HG03025 (cell line): ENCODE data around the gene FRMD8.

Source experiments
- ATAC-seq: cut with Tn5 transposase; IDR thresholded peaks from one replicate; pipeline ENCODE4 v1.9.1; 2021; ENCODE audit warnings: mild to moderate bottlenecking, moderate library complexity; ENCODE audit not compliant: unreplicated experiment, low FRiP score

The FRMD8 gene

DNA sequence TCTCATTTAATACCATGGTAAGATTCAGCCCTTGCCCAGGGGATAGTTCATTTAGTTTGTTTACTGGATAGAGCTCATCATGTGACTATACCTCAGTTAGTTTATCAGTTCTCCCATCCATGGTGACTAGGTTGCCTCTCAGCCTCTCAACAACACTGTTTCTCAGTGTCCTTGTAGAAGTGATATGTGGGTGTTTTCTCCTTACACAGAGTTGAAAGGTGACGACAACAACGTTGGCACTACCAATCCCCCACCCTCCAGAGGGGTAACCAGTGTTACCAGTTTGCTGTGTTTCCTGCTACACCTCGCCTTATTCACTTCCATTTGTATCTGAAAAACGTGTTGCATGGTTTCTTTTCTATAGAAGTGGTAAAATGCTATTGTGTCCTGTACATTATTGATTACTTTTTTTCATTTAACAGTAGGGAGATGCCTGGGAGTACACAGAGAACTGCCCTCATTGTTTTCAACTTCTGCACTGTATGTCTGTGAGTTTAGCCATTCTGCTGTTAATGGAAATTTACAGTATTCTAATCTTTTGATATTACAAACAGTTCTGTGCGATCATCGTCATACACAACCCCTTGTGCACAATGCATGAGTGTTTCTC, 47.7 kb downstream of the FRMD8 start:
- ATAC-seq: no peak

DNA sequence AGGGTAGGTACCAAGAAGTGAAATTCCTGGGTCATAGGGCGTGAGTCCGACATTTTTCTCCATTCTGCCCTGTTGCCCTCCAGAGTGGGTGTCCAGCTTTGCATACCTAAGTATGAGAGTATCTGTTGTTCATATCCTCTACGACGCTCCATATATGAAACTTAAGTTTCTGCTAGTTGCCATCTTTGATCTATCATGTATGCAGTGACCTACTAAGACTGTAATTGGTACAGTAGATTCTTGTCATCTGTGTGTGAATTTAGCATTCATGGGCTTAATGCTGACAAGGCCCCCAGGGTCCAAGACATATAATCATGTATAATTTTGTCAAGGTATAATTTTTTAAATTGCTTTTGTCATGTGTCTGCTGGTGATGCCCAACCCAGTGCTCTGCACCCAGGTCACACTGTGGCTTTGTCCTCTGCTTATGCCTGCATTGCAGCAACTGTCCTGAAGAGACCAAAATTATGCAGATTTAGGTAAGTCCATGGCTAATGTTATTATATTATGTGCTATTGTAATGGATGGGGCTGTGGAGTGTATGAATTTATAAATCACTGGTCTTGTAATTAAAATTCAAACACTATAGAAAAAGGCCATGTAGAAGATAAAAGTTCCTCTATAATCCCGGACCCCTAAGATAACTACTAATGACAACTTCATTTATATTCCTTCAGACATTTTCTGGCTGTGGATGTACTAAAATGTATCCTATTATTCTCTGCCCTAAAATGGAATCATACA, 48.4 kb downstream of the FRMD8 start:
- no peak for ATAC-seq

DNA sequence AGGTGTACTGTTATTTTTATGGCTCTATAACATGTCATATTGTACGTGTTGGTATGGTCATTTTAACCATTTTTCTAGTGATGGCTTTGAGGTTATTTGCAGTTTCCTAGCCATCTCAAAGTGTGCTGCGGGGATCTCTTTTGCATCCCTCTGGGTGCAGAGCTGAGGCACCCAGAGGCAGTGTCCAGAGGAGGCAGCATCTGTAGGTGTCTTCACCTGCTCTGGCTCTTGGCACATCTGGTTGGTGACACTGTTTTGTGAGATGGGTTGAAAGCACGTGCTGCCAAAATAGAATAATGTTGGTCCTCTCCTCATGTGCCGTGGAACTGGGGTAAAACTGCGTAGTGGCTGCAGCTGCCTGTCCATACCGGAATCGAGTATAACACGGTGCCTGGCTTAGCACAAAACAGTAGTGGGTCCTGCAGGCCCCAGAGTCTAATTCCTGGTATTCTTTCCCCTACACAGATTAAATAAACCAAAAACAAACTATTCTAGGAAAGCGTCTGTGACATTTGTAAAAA, 49.0 kb downstream of the FRMD8 start:
- no peak for ATAC-seq

DNA sequence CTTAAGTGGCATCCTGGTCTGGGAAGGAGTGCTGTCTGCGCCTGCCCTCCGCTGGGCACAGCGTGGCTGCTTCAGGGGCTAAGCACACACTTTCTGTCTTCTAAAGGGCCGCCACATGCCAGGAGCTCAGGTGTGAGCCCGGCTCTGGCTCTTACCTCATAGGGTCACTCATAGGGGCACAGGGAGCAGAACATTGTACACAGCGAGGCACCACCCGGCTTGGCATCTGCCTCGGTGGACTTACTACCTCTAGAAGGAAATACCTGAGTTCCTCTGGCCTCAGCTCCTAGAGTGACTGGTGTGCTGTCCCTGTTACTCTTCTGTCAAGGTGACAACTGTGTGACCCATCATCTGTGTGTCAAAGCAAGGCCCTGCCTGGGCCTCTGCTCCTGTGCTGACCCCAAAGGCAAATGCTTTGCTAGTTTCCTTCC, 49.6 kb downstream of the FRMD8 start:
- no peak for ATAC-seq

DNA sequence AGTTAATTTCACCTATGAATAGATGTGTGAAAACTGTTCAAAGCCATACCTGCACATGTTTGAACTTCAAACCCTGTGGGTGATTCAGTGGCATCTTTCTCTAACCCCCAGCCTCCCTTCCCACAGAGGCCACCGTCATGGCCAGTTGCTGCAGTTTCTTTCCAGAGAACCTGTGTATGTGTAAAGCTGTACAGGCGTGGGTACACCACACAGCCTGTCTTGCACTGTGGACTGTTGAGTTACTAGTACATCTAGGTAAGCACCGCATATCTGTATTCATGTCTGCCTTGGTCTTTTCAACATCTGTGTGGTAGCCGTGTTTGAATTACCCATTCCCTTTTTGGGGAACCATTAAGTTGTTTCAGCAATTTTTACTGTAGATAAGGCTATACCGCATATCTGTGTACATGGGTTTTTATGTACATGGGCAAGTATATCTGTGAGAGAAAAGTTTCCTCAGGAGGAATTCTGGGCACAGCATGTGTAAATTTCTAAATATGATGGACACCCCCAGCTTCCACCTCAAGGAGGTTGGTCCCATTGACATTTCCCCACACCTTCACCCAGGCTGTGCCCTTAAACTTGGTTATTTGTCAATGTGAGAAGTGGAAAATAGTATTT, 50.1 kb downstream of the FRMD8 start:
- ATAC-seq: no peak

DNA sequence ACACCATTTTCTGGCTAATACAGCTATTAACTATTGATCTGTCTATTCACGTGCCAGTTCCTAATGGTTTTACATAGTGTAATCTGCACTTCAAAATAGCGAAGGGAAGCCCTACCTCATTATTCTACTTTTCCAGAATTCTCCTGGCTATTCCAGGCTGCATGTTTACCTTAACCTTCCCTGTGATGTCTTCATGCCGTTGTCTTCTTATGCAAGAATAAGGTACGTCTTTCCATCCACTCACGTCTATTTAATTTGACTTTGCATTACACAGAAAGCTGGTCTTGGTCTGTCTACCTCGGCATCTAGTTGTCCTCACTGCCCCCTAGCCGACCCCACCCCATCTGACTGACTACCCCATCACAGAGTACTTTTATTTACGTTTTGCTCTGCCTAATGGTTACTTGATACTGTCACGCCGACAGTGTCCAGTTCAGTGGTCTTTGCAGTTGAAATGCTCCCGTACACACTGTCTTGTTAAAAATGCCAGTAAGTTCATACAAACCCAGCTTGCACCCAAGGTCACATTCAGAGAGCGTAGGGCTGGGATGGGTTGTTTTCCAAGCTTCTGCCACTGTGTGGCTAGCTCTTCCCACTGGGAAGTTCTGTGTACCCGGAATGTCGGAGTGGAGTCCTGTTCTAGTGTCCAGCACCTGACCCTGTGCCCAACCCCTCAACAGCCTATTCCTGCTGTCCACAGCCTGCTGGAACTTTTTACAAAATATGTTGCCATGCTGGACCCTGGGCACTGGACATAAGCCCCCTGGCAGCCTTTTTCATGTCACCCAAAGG, 51.2 kb downstream of the FRMD8 start:
- ATAC-seq: no peak

DNA sequence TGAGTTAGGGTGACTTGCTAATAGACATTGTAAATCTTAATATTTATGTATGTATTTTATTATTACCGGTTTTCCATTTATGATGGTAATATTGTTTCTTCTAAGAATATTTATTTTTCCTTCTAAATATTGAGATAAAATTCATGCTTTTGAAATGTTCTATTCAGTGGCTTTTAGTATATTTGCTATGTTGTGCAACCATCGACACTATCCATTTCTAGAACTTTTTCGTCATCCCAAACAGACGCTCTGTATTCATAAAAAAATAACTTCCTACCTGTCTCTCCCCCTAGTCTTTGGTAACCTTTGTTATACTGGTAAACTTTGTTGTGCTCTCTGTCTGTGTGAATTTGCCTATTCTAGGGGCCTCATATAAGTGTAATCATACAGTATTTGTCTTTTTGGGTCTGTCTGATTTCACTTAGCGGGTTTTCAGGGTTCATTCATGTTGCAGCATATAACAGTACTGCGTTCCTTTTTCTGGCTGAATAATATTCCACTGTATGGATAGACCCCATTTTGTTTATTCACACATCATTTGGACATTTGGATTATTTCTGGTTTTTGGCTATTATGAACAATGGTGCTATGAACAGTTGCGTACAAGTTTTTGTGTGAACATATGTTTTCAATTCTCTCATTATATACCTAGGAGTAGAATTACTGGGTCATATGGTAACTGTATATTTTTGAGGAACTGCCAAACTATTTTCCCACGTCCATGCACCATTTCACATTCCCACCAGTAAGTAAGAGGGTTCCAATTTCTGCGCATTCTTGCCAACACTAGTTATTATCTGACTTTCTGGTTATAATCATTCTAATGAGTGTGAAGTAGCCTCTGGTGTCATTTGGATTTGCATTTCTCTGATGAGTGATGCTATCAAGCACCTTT, 52.1 kb downstream of the FRMD8 start:
- no peak for ATAC-seq

DNA sequence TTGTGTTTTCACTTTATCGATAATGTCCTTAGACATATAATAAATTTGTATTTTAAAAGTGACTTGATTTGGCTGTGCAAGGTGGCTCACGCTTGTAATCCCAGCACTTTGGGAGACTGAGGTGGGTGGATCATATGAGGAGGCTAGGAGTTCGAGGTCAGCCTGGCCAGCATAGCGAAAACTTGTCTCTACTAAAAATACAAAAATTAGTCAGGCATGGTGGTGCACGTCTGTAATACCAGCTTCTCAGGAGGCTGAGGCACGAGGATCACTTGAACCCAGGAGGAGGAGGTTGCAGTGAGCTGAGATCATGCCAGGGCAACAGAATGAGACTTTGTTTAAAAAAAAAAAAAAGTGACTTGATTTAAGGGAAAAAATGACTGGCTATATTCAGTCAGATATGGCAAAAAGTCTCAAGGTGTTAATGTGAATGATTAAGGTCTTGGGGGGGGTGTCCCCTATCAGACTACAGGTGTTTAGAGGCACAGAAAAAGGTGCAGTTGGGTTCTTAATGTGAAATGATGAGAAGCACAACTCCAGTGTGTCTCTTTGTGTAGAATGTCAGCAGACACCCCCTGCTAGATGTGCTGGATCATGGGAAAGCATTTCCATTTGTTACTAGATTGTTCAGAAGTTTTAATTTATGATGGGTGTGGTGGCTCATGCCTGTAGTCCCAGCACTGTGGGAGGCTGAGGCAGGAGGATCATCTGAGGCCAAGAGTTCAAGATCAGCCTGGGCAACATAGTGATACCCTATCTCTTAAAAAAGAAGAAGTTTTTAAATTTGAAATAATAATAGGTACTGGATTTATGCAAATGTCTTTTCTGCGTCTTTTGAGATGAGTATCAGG, 53.1 kb downstream of the FRMD8 start:
- no peak for ATAC-seq

DNA sequence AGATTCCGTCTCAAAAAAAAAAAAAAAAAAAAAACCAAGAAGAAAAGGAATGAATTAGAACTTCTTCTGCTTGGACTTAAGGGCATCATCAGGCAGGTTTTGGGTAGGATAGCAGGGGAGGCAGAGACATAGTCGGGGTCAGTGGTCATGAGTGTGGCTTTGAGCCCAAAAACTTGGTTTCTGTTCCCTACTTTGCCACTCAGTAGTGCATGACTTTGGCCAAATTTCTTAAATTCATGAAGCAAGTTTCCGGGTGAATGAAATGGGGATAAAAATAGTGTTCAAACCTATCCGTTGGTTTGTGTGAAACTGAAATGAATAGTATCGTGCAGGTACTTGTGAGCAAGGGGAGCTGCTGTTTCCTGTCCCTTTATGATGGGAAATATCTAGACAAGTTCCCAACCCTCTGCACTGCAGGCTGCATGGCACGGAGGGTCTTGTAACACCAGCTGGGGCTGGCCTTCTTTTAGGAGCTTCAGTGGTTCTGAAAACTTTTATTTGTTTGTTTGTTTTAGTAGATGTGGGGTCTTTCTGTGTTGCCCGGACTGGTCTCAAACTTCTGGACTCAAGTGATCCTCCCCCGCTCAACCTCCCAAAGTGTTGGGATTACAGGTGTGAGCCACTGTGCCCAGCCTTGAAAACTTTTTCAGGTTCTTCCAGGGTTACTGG, 54.5 kb downstream of the FRMD8 start:
- ATAC-seq: no peak

DNA sequence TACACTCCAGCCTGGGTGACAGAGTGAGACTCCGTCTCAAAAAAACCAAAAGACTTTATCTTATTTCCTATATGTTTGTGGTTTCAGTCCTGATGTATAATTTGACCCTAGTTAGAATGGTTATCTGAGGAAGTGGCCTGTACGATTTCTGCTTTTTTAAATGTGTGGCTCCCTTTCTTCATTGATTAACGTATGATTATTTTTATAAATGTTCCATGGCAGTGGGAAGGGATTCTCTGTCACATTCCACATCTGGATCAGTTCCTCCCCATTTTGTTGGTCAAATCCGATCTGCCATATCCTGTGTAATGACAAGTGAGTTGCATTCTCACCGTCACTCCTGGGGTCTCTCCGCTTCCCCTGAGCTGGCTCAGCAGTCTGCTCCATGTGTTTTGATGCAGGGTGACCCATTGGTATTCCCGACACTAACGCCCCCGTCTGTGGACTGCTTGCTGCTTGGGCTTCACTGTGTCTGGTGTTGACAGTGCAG, 56.5 kb downstream of the FRMD8 start:
- no peak for ATAC-seq

DNA sequence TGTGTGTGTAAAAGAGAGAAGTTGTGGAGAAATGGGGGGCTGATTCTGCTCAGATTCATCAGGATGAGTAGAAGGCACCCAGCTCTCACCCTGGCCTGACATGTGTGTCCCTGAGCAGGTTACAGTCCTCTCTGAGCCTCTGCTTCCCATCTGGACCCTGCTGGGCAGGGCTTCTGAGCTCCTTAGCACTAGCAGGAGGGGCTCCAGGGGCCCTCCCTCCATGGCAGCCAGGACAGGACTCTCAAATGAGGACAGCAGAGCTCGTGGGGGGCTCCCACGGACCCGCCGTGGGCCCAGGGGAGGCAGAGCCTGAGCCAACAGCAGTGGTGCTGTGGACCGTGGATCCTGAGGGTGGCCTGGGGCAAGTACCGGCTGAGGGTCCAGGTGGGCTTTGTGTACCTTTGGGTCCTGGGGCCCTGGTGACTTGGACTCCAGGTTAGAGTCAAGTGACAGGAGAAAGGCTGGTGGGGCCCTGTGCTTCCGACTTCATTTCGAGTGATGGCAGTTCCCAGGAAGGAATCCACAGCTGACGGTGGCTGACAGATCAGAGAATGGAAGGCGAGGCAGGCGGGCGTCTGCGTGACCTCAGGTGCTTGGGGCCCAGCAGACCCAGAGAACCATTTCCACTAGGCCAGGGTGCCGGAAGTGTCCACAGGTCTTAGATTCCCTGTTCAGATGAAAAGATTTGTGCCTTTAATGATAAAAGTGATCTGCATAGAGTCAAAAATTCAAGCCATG, 58.0 kb downstream of the FRMD8 start:
- no peak for ATAC-seq

DNA sequence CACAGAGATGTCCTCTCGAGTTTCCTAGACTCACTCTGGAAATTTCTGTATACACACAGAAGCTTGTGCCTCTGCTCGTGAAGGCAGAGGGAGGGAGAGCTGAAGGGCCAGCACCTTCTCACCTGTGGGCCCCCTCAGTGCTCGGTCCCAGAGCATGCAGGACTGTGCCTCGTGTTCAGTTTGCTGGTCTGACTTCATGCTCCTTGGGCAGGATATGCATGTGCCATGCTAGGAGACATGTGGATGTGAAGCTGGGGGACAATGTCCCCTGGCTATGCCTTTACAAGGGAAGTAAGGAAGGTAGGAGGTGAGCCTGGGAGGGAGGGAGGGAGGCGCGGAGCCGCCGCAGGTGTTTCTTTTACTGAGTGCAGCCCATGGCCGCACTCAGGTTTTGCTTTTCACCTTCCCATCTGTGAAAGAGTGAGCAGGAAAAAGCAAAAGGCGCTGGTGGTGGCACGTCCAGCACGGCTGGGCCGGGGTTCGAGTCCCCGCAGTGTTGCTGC, 58.7 kb downstream of the FRMD8 start:
- ATAC-seq: no peak

DNA sequence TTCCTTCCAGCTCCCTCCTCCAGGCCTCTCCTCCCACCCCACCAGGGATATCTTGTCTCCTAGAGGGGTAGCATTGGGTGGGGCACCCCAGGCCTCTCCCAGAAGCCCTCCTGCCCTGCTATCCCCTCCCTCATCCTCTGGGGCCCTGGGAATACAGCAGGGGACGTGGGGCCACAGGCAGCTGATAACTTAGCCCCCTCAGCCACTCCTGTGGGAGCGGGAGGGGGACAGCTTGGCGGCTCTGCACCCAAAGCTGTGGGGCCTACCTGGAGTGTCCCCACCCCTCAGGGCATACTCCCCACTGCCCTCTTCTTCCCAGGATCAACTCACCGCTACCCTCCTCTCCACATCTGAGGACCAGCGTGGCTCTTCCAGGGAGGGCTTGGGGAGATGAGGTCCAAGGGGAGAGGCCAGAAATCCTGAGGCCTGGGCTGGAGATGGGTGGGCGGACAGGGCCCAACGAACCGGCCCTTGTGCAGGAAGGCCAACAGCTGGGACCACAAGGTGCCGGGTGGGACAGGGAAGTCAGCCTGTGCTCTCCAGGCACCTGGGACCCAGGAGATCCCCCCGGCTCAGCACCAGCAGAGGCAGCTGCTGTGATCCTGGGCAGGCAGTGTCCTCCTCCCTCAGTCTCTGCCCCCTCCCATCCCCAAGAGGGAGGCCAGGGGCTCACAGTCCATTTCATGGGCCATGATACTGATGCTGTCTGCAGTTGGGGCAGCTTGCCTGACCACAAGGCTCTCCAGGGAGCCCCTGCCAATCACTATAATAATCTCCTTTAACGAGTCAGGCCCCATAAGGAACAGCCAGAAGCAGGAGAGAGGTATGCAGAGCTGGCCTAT, 59.4 kb downstream of the FRMD8 start:
- no peak for ATAC-seq

DNA sequence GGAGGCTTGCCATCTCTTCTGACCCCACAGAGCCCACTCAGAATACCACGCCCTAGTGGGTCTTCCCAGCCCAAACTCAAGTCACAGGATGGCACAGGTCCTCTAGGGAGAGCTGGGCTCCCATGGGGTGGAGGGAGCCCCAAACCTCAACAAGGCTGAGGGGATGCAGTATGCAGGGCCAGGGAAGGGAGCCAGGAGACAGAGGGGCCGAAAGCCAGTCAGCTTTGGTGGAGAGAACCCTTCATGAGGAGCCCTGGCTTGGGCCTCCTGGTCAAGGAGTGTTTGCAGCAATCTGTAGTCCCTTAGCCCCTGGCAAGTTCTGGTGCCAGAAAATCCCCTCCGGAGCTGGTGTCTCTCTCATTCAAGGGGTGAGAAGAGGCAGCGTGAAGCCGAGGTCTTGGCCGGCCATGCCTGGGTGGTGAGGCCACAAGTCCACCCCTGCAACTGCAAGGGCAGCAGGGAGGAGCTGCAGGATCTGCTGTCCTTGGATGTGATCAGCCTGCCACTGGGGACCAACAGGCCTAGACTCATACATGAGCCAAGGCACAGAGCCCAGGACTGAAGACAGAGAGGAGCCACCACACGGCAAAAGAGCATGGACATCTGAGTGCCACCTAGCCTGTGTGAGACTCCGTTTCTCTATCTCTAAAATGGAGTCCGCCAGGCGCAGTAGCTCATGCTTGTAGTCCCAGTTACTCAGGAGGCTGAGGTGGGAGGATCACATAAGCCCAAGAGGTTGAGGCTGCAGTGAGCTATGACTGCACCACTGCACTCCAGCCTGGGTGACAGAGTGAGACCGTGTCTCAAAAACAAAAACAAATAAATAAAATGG, 60.2 kb downstream of the FRMD8 start:
- no peak for ATAC-seq

DNA sequence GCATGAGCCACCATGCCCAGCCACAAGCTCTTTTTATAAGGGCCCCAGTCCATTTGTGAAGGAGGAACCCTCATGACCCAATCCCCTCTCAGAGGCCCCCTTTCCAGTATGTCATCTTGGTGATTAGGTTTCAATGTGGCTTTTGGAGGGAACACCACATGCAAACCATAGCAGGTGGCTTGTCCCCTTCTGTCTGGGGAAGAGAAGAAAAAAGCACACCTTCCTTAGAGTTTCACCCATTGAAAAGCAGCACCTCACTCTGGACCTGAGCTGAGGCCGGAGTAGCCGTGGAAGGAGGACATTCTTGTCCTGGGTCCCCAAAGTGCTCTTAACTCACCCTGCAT, 61.6 kb downstream of the FRMD8 start:
- no peak for ATAC-seq
